OCI-M2 (cell line): ENCODE results near the gene TPST2.

Source experiments
- DNase-seq: peaks from one replicate; lab custom pipeline; 2025; ENCODE audit not compliant: unreplicated experiment; lab: John Stamatoyannopoulos, UW

TPST2 gene

GRCh38 chr22:26479043-26479791 lies 110.7 kb downstream of the TPST2 start:
- no peak for DNase-seq

- DNase-seq = no peak
These were observed 112.6 kb downstream of the TPST2 start for GRCh38 chr22:26477341-26477731.

- no peak for DNase-seq
These were observed 113.1 kb downstream of the TPST2 start for GRCh38 chr22:26476705-26477340.

- DNase-seq = no peak
These were observed 115.2 kb downstream of the TPST2 start for GRCh38 chr22:26474682-26475081.
